Lower leg skin (tissue), 3 donors: Measurements from ENCODE around the gene ACKR3.

Source experiments
- CTCF ChIP-seq, 3 donors: fragments of 450-650 bp; IDR thresholded peaks; one replicate each; pipeline ENCODE4 v1.5.1; 2016; ENCODE audit warnings: antibody characterized with exemption in 3 of 3, mild to moderate bottlenecking in 3 of 3, moderate library complexity in 2 of 3
- POLR2A ChIP-seq, 2 donors: fragments of 450-650 bp; IDR thresholded peaks; one replicate each; pipeline ENCODE4 v1.6.1; 2016 to 2017; ENCODE audit warnings: antibody characterized with exemption in 2 of 2, mild to moderate bottlenecking in 1 of 2, moderate library complexity in 1 of 2

DNA sequence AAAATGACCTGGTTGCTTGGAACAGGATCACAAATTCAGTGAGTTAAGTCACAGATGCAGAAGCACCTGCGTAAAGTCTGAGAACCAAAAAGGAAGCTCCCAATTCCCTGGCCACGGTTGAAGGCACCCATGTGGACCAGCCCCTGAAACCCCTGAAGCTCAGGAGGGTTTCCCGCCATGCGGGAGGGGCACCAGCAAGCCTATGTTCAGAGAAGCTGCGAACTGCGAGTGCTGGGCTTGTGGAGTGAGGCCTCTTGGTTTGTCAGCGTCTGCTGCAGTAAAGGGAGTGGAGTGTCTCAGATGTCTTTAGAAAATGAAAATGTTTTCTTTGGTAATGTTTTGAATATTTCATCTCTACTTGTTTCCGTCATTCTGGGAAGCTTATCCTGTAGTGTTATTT is 16.1 kb upstream of the ACKR3 start:
- TF ChIP-seq CTCF (IDR thresholded peaks at IDR 0.05) (no peak), POLR2A (IDR thresholded peaks at IDR 0.05) (no peak)
